Activated CD4-positive, alpha-beta T cell treated with anti-CD3 and anti-CD28 coated beads, Interleukin-2, amount 10 ng/mL, durations not matched to agents 24 days and 14 days (primary cell): ENCODE measurements around the gene CLEC4M. TPM values are rescaled to one million over a fixed set of nuclear protein-coding genes. Genes with fewer than 3 reads are reported as not detected.
A peak's percentile ranks its signal among the peaks of the same experiment; 100 is the strongest.
"Not testable (repeated sequence)": the region's sequence is repeated elsewhere in the genome, so short reads cannot be mapped to it uniquely, and the experiment has no call there.

Source experiments
- DNase-seq: peaks from one replicate; pipeline ENCODE4 v3.0.0; 2022
- H3K27ac Mint-ChIP-seq: one replicate; pipeline ENCODE4 v1.8.0; 2022; ENCODE audit warnings: mild to moderate bottlenecking, mixed read lengths
- H3K27me3 Mint-ChIP-seq: one replicate; pipeline ENCODE4 v1.8.0; 2022; ENCODE audit warnings: mixed read lengths
- H3K36me3 Mint-ChIP-seq: one replicate; pipeline ENCODE4 v1.8.0; 2022; ENCODE audit warnings: low read depth, mild to moderate bottlenecking, mixed read lengths
- H3K4me1 Mint-ChIP-seq: one replicate; pipeline ENCODE4 v1.8.0; 2021; ENCODE audit warnings: mixed read lengths
- H3K4me3 Mint-ChIP-seq: one replicate; pipeline ENCODE4 v1.8.0; 2022; ENCODE audit warnings: mild to moderate bottlenecking, moderate library complexity, mixed read lengths
- H3K9me3 Mint-ChIP-seq: one replicate; pipeline ENCODE4 v1.8.0; 2021; ENCODE audit warnings: mixed read lengths
- intact Hi-C: fragments of 100-400 bp; cut with micrococcal nuclease; formaldehyde crosslinking; loops from one replicate; pipeline ENCODE4 v1.15.1; 2023
- total RNA-seq: library from RNA; stranded (reverse); gene quantifications from 2 replicates; pipeline ENCODE4 v1.2.3, GENCODE V29; 2022

Gene CLEC4M
- total RNA-seq, 1 donor from 2014 or later = not detected

DNA sequence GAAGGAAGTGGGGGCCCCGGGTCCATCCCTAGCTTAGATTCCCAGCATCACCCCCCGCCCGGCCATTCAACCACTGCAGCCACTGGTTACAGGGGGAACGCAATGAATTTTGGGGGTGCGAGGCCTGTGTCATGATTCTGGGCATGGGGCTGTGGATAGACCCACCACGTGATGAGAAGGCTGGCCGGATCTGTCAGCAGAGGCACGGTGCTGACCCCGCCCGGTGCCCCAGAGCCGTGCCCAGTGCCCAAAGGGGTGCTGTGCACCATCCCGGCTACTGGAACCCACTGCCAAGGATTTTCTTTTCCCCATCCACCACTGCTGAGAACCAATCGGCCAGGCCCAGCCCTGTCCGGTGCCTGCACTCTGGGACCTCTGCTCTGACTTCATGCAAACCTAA lies 27.4 kb downstream of the CLEC4M start:
- Mint-ChIP-seq H3K4me1 (no peaks in the 10 kb centered on the region), H3K4me3 (no peak overlapping the region), H3K9me3 (no peaks in the 10 kb centered on the region), H3K27ac (no peak overlapping the region), H3K36me3 (no peaks in the 10 kb centered on the region), H3K27me3 (peaks cover 21% of the 10 kb centered on the region)
- DNase-seq = no peak
- intact Hi-C loops = loop anchor here (10.0 kb wide), 1 partner anchor 56 kb away; the partner anchor contains the start of gene CLEC4G

GRCh38 chr19:7792281-7792680 lies 29.2 kb downstream of the CLEC4M start:
- Mint-ChIP-seq H3K27ac (no peak overlapping the region), H3K4me3 (no peak overlapping the region)
- intact Hi-C loops = loop anchor here (10.0 kb wide), 1 partner anchor 57 kb away; the partner anchor contains the start of gene CLEC4G

GRCh38 chr19:7792701-7793100 lies 29.7 kb downstream of the CLEC4M start:
- not testable (repeated sequence) for DNase-seq, H3K9me3 Mint-ChIP-seq, H3K4me3 Mint-ChIP-seq, H3K27ac Mint-ChIP-seq, H3K4me1 Mint-ChIP-seq, H3K36me3 Mint-ChIP-seq
- peaks cover 28% of the 10 kb centered on the region for H3K27me3 Mint-ChIP-seq
- intact Hi-C loops = loop anchor here (10.0 kb wide), 1 partner anchor 58 kb away; the partner anchor contains the start of gene CLEC4G

More at GRCh38 chr19:7792281-7792680, 29.2 kb downstream of the CLEC4M start:
- H3K27me3 Mint-ChIP-seq = peaks cover 27% of the 10 kb centered on the region
- no peaks in the 10 kb centered on the region for H3K4me1 Mint-ChIP-seq
- DNase-seq = no peak
- H3K36me3 Mint-ChIP-seq = no peaks in the 10 kb centered on the region
- H3K9me3 Mint-ChIP-seq = no peaks in the 10 kb centered on the region

GRCh38 chr19:7793493-7793892 lies 30.4 kb downstream of the CLEC4M start:
- Mint-ChIP-seq H3K36me3 (no peaks in the 10 kb centered on the region), H3K9me3 (no peaks in the 10 kb centered on the region), H3K27ac (no peak overlapping the region), H3K4me1 (no peaks in the 10 kb centered on the region), H3K27me3 (peaks cover 33% of the 10 kb centered on the region), H3K4me3 (no peak overlapping the region)
- DNase-seq = no peak
- intact Hi-C loops = loop anchor here (10.0 kb wide), 1 partner anchor 59 kb away; the partner anchor contains the start of gene CLEC4G

DNA sequence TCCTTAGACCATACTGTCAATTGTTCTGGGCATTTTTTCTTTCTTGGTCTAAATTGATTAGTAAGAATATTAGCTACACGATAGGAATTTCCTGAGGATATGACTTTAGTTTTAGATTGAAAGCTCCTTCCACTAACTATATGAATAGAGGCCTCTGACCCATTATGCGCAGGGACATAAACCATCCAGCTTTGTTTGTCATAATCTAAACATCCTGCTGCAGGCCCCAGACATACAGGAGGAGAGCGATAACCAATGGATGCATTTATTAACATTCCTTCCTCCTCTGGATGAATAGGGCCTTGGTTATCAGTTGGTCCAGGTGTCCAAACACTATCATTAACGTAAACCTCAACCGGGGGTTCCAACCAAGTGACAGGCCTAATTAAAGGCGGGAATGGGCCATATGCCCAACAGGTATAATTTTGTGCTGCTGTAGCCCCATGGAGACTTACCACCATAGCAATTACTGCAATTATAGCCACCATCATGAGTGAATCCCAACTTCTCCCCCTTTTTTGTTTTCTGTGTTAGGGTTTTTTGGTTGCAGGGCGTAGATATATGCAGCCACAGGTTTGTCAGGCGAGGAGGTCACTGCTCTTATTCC lies 32.6 kb downstream of the CLEC4M start:
- Mint-ChIP-seq H3K27ac (no peak overlapping the region), H3K9me3 (no peaks in the 10 kb centered on the region), H3K4me1 (peaks cover 4% of the 10 kb centered on the region), H3K4me3 (no peak overlapping the region), H3K27me3 (peaks cover 39% of the 10 kb centered on the region), H3K36me3 (no peaks in the 10 kb centered on the region)
- no peak for DNase-seq
- intact Hi-C loops = loop anchor here (10.0 kb wide), 1 partner anchor 61 kb away; the partner anchor contains the start of gene CLEC4G

DNA sequence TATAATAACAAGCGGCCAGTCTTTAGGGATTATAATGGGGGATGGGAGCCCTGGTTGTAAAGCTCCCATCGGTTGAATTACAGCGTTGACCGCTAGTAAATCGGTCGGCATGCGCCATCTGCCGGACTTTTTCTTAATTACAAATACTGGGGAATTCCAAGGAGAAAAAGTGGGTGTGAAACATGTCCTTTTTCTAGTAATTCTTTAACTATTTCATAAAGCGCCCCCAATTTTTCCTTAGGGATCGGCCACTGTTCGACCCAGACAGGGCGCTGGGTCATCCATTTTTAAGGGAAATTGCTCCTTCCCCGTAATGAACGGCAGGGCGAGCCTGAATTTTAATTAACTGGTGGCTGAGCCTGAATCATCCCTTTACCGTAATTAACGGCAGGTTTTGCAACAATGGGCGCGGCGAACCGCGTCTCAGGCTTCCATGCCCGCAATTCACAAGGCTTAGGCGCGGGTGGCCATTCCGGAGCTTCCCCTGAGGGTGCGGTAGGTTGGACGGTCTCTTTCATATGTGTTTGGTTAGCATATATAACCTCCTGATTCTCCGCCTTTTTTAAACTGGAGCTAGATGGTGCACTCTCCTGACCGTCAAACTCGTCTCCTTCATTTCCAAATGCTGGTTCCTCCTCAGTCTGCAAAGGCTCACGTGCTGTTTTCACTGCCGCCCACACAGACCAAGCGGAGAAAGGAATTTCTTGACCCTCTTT lies 36.8 kb downstream of the CLEC4M start:
- Mint-ChIP-seq H3K4me1 (peaks cover 4% of the 10 kb centered on the region), H3K27me3 (peaks cover 51% of the 10 kb centered on the region), H3K27ac (no peak overlapping the region), H3K9me3 (peaks cover 3% of the 10 kb centered on the region), H3K36me3 (no peaks in the 10 kb centered on the region), H3K4me3 (no peak overlapping the region)
- peak; percentile 90 for DNase-seq
- intact Hi-C loops = loop anchor here (1.0 to 10.0 kb wide), 5 partner anchors 65 to 445 kb away; partner anchors contain the start of gene CLEC4G

- peaks cover 3% of the 10 kb centered on the region for H3K9me3 Mint-ChIP-seq
- no peak overlapping the region for H3K27ac Mint-ChIP-seq
- intact Hi-C loops = loop anchor here (10.0 kb wide), 1 partner anchor 446 kb away; no protein-coding TSS in a partner anchor
- peaks cover 53% of the 10 kb centered on the region for H3K27me3 Mint-ChIP-seq
- DNase-seq = no peak
- no peaks in the 10 kb centered on the region for H3K36me3 Mint-ChIP-seq
- no peak overlapping the region for H3K4me3 Mint-ChIP-seq
- peaks cover 4% of the 10 kb centered on the region for H3K4me1 Mint-ChIP-seq
These were observed 38.1 kb downstream of the CLEC4M start for GRCh38 chr19:7801020-7801570.

- peaks cover 10% of the 10 kb centered on the region for H3K9me3 Mint-ChIP-seq
- intact Hi-C loops = loop anchor here (2.0 to 10.0 kb wide), 3 partner anchors 33 to 451 kb away; no protein-coding TSS in a partner anchor
- peaks cover 4% of the 10 kb centered on the region for H3K36me3 Mint-ChIP-seq
- no peak overlapping the region for H3K4me3 Mint-ChIP-seq
- H3K27ac Mint-ChIP-seq = no peak overlapping the region
- DNase-seq = no peak
- peaks cover 7% of the 10 kb centered on the region for H3K4me1 Mint-ChIP-seq
- H3K27me3 Mint-ChIP-seq = peaks cover 24% of the 10 kb centered on the region
These were observed 43.2 kb downstream of the CLEC4M start for GRCh38 chr19:7806234-7806633.

DNA sequence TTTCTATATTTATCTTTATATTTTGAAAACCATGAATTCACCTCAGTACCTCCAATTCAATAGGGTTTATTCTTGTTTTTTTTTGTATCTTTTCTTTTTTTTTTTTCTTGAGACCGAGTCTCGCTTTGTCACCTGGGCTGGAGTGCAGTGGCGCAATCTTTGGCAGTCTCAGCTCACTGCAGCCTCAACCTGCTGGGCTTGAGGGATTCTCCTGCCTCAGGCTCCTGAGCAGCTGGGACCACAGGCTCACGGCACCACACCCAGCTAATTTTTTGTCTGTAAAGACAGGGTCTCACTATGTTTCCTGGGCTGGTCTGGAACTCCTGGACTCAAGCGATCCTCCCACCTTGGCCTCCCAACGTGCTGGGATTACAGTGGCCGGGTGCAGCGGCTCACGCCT lies 43.8 kb downstream of the CLEC4M start:
- peaks cover 4% of the 10 kb centered on the region for H3K36me3 Mint-ChIP-seq
- intact Hi-C loops = loop anchor here (2.0 to 10.0 kb wide), 3 partner anchors 34 to 452 kb away; no protein-coding TSS in a partner anchor

DNA sequence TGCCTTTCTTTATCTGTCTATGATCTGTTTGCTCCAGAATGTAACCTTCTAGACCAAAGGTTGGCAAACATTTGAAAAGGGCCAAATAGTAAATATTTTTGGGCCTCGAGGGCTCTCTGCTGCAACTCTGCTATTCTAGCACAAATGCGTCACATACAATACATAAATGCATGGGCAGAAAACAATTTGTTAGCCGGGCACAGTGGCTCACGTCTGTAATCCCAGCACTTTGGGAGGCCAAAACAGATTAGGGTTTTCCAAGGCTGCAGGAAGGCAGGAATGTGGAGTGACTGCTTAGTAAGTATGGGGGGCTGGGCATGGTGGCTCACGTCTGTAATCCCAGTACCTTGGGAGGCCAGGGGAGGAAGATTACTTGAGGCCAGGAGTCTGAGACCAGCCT lies 45.1 kb downstream of the CLEC4M start:
- Mint-ChIP-seq H3K4me1 (peaks cover 7% of the 10 kb centered on the region), H3K4me3 (no peak overlapping the region), H3K27ac (no peak overlapping the region), H3K9me3 (peaks cover 13% of the 10 kb centered on the region), H3K27me3 (peaks cover 15% of the 10 kb centered on the region), H3K36me3 (peaks cover 4% of the 10 kb centered on the region)
- DNase-seq = no peak
- intact Hi-C loops = loop anchor here (10.0 kb wide), 1 partner anchor 453 kb away; no protein-coding TSS in a partner anchor

More for the DNA sequence above, 43.8 kb downstream of the CLEC4M start:
- no peak overlapping the region for H3K27ac Mint-ChIP-seq
- no peak overlapping the region for H3K4me3 Mint-ChIP-seq
- peaks cover 7% of the 10 kb centered on the region for H3K4me1 Mint-ChIP-seq
- peaks cover 24% of the 10 kb centered on the region for H3K27me3 Mint-ChIP-seq
- DNase-seq = no peak
- peaks cover 10% of the 10 kb centered on the region for H3K9me3 Mint-ChIP-seq

DNA sequence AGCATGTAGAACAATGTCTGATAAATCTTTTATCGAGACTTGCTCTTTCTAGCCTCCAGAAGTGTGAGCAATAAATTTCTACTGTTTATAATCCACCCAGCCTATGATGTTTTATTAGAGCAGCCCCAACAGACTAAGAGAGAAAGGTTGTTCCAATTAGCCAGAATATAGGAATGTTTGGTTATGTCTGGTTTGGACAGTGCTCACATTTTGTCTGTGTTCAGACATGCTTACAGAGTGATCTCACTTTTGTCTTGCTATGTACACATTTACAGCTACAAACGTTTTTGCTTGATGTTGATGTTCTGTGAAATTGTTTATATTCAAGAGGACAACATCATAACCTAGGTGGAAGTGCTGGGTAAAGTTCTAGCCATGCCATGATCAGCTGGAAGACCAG lies 48.9 kb downstream of the CLEC4M start:
- Mint-ChIP-seq H3K36me3 (peaks cover 6% of the 10 kb centered on the region), H3K27me3 (peaks cover 10% of the 10 kb centered on the region), H3K27ac (no peak overlapping the region), H3K9me3 (peaks cover 29% of the 10 kb centered on the region), H3K4me3 (no peak overlapping the region), H3K4me1 (peaks cover 12% of the 10 kb centered on the region)
- intact Hi-C loops = no loop called here
- no peak for DNase-seq

- H3K27ac Mint-ChIP-seq = no peak overlapping the region
- H3K4me1 Mint-ChIP-seq = peaks cover 5% of the 10 kb centered on the region
- intact Hi-C loops = no loop called here
- H3K36me3 Mint-ChIP-seq = peaks cover 6% of the 10 kb centered on the region
- H3K27me3 Mint-ChIP-seq = peaks cover 22% of the 10 kb centered on the region
- H3K9me3 Mint-ChIP-seq = peaks cover 34% of the 10 kb centered on the region
- DNase-seq = no peak
- H3K4me3 Mint-ChIP-seq = peak overlapping the region; percentile 36
These were observed 52.3 kb downstream of the CLEC4M start for GRCh38 chr19:7815325-7815724.

DNA sequence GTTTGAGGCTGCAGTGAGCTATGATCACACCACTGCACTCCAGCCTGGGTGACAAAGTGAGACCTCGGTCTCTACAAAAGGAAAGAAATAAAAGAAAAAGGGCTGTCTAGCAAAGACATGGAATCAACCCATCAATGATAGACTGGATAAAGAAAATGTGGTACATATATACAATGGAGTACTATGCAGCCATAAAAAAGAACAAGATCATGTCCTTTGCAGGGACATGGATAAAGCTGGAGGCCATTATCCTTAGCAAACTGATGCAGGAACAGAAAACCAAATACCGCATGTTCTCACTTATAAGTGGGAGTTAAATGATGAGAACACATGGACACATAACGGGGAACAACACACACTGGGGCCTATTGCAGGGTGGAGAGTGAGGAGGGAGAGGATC lies 53.0 kb downstream of the CLEC4M start:
- H3K27ac Mint-ChIP-seq, DNase-seq, H3K36me3 Mint-ChIP-seq, intact Hi-C loops, H3K4me3 Mint-ChIP-seq, H3K4me1 Mint-ChIP-seq: not testable (repeated sequence)
- Mint-ChIP-seq H3K27me3 (peaks cover 27% of the 10 kb centered on the region), H3K9me3 (peaks cover 28% of the 10 kb centered on the region)

GRCh38 chr19:7817801-7818200 lies 54.8 kb downstream of the CLEC4M start:
- intact Hi-C loops = no loop called here
- DNase-seq = no peak
- no peak overlapping the region for H3K27ac Mint-ChIP-seq
- H3K27me3 Mint-ChIP-seq = peaks cover 33% of the 10 kb centered on the region
- peaks cover 5% of the 10 kb centered on the region for H3K4me1 Mint-ChIP-seq
- peaks cover 2% of the 10 kb centered on the region for H3K36me3 Mint-ChIP-seq
- peaks cover 22% of the 10 kb centered on the region for H3K9me3 Mint-ChIP-seq
- no peak overlapping the region for H3K4me3 Mint-ChIP-seq
